Activated naive CD4-positive, alpha-beta T cell treated with Interleukin-2 at 50 U/mL for 16 hours (primary cell): ENCODE data around the gene SLK.

Experiments
- DNase-seq: peaks from one replicate; pipeline ENCODE4 v3.0.0-alpha.2; 2020

SLK gene

GRCh38 chr10:104057717-104058116 is 90.8 kb downstream of the SLK start:
- no peak for DNase-seq

GRCh38 chr10:104059364-104059763 is 92.4 kb downstream of the SLK start:
- no peak for DNase-seq

- DNase-seq, result no peak
These were observed 94.3 kb downstream of the SLK start for GRCh38 chr10:104061196-104061595.

- DNase-seq, result no peak
These were observed 98.8 kb downstream of the SLK start for GRCh38 chr10:104065748-104066147.

GRCh38 chr10:104066945-104067344 is 100.0 kb downstream of the SLK start:
- DNase-seq, result no peak

- no peak for DNase-seq
These were observed 100.6 kb downstream of the SLK start for GRCh38 chr10:104067525-104067924.

GRCh38 chr10:104069613-104070012 is 102.7 kb downstream of the SLK start:
- no peak for DNase-seq

- DNase-seq, result no peak
These were observed 105.8 kb downstream of the SLK start for GRCh38 chr10:104072786-104073185.

- DNase-seq, result no peak
These were observed 107.6 kb downstream of the SLK start for GRCh38 chr10:104074505-104074904.

GRCh38 chr10:104076743-104077160 is 109.8 kb downstream of the SLK start:
- DNase-seq, result no peak

GRCh38 chr10:104077247-104077646 is 110.3 kb downstream of the SLK start:
- DNase-seq, result no peak

- DNase-seq, result no peak
These were observed 110.8 kb downstream of the SLK start for GRCh38 chr10:104077663-104078151.
